Ovary (tissue), 3 donors: Measurements from ENCODE around the gene CD86.

Source experiments
- POLR2A ChIP-seq: fragments of 450-650 bp; IDR thresholded peaks from one replicate; pipeline ENCODE4 v1.6.1; 2017; ENCODE audit warnings: antibody characterized with exemption, mild to moderate bottlenecking, moderate library complexity
- TF ChIP-seq, protein P1 (sequence below), 3 donors: fragments of 450-650 bp in 2 of 3; fragments of 200-600 bp in 1 of 3; IDR thresholded peaks; one replicate each; pipeline versions ENCODE4 v1.5.1 to v1.8.0; 2016 to 2022; ENCODE audit warnings: antibody characterized with exemption in 3 of 3, mild to moderate bottlenecking in 1 of 3
- donor health status: DM: no; HTN: no; CAD: no.

DNA sequence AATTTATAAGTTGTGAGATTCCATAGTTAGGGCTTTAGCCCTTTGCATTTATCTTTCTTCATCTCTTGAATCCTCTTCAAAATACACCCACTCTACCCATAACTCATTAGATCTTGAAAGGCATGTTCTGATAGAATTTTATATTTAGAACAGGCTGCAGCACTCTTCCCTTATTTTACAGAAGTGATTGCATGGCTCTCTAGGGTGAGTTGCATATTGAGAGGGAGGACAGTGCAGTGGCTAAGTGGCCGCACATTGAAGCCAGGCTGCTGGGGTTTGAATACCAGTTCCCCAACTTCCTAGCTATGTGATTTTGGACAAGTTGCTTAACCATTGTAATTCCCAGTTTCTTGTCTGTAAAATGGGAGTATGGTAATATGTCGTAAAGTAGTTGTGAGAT is 2.5 kb downstream of the CD86 start:
- TF ChIP-seq, protein P1, sequence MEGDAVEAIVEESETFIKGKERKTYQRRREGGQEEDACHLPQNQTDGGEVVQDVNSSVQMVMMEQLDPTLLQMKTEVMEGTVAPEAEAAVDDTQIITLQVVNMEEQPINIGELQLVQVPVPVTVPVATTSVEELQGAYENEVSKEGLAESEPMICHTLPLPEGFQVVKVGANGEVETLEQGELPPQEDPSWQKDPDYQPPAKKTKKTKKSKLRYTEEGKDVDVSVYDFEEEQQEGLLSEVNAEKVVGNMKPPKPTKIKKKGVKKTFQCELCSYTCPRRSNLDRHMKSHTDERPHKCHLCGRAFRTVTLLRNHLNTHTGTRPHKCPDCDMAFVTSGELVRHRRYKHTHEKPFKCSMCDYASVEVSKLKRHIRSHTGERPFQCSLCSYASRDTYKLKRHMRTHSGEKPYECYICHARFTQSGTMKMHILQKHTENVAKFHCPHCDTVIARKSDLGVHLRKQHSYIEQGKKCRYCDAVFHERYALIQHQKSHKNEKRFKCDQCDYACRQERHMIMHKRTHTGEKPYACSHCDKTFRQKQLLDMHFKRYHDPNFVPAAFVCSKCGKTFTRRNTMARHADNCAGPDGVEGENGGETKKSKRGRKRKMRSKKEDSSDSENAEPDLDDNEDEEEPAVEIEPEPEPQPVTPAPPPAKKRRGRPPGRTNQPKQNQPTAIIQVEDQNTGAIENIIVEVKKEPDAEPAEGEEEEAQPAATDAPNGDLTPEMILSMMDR (IDR thresholded peaks at IDR 0.05) = no peak
- TF ChIP-seq POLR2A = no peak
